Retina (tissue), 1 donor: ENCODE results near the gene ACTN1.

Source experiments
- DNase-seq: peaks from one replicate; pipeline ENCODE4 v3.0.0-alpha.2; 2016

The ACTN1 gene

DNA sequence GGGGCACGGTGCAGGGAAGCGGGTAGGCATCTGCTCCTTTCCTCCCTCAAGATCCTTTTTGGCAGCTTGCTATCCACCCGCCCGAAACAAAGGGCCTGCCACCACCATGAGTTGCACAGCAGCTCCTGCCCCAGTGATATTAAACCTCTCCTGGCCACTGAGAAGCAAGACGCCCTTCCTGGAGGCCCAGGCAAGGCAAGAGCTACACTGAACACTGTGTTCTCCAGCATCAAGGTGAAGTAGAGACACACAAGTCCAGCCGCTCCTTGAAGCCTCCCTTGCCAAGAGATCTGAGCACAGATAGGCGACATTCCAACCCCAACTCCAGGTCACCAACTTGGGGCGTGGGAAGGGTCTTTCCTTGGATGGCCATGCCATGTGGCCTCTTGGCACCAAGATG lies 70.9 kb downstream of the ACTN1 start:
- DNase-seq = no peak

DNA sequence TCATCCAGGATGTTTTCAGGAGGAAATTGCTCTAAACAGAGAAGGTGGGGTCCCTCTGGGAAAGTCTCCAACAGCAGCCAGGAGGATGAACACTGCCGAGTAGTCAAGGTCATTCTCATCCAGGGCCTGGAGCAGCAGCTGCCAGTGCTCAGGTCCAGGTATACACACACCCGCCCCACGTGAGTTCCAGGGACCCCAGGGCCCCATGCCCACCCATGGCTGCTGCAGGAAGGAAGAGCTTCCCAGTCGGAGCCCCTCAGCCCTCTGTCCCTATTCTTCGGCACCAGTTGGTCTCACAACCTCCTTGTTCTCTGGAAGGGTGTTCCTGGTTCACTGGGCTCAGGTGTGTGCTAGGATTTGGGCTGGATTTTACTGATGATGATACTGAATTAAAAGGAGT lies 72.7 kb downstream of the ACTN1 start:
- no peak for DNase-seq

DNA sequence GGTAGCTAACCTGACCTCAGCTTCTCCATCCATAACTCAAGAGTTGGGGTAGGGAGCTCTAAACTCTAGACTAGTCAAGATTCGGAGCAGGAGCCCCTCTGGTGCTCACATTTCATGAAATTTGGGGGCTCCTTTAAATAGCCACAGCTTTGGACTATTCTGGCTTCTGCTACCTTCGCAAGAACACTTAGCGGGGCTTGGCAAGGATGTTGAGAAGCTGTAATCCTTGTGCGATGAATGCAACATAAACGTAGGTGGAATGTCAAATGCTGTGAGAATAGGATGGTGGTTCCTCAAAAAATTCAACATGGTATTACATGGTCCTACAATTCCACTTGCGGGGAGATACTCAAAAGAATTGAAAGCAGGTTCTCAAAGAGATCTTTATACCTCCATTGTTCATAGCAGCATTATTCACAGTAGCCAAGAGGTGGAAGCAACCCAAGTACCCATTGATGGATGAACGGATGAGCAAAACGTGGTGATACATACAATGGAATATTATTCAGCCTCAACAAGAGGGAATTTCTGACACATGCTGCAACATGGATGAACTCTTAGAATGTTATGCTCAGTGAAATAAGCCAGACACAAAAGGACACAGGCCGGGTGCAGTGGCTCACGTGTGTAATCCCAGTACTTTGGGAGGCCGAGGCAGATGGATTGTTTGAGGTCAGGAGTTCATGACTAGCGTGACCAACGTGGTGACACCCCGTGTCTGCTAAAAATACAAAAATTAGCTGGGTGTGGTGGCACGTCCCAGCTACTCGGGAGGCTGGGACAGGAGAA lies 73.8 kb downstream of the ACTN1 start:
- DNase-seq = no peak

DNA sequence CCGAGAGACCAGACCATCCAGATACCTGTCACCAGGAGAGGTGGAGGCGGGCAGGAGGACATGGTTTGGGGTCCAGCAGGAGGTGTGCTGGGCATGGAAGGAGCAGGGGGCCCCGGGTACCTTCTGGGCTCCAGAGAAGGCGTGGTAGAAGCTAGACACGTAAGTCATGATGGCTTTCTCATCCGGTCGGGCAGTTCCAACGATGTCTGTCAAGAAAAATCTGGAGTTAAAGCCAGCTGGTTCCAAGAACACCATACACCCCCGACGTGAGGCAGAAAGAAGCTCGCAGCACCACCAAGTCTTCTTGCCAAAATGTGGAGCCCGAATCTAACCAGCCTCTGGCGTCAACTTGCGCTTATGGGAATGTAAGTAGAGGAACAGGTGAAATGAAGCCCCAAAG lies 76.7 kb downstream of the ACTN1 start:
- no peak for DNase-seq

DNA sequence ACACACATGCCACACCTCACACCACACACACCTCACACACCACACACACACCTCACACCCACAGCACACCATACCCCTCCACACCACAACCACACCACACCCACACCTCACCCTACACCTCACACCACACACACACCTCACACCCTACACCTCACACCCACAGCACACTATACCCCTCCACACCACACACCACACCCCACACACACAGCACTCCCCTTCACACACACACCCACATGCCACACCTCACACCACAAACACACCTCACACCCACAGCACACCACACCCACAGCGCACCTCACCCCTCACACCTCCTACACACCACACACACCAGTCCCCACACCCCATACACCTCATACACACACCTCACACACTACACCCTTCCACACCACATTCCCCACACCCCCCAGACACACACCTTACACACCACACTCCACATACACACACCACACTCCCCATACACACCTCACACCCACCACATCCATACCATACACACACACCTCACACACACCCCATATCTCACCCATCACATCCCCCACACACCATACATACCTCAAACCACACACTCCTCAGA lies 80.0 kb downstream of the ACTN1 start:
- DNase-seq = no peak

DNA sequence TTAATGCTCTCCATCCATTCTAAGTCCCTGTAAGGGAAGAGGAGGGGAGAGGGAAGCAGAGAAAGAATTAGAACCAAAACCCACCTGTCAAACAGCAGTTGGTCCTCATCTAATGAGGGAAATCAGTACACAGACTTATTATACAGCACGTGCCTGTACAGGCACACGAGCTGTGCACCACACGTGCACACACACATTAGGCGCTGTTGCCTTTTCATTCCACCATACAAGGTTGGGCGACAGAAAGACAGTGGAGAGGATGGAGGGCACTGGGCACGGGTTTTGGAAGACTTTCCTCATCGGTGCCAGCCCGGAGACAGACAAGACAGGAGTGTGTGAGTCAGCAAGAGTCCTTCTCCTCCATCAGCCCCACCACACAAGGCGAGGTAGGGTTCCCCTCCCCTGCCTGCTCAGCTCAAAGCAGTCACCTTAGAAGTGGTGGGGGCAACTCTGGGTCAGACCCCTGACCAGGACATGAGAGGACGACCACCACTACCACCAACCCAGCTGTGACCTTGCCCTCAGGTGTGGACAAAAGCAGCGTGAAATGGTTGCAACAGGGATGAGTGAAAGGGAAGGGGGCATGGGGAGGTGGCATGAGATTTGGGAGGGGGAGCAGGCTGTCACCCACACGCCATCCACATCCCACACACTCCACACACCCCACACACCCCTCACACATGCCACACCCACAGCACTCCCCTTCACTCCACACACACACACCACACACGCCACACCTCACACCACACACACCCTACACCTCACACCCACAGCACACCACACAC lies 80.7 kb downstream of the ACTN1 start:
- DNase-seq = no peak

DNA sequence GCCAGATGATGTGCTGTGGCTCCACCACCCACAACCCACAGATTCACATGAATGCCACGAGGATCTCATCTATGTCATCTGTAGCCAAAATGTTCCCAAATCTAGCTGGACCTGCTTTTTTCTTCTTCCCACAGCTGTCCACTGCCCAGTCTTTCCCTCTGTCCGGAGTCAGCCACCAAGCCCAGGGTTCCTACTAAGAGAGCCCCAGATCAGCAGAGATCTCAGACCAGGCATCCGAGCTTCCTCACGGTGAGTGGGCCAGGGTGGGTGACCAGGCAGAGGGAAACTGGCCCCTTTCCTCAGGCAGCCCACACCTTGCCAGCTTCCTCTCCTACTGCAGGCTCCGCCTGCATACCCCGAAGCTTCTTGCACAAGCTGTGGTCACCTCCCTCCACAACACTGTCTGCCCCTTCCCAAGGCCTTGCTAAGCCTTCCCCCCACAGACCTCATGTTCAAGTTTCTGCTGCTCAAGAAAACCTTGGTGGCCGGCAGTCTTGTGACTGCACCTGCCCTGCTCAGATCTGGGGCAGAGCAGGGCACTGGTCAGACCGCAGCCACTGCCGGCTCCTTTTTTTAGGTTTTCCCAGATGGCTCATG lies 81.4 kb downstream of the ACTN1 start:
- no peak for DNase-seq

DNA sequence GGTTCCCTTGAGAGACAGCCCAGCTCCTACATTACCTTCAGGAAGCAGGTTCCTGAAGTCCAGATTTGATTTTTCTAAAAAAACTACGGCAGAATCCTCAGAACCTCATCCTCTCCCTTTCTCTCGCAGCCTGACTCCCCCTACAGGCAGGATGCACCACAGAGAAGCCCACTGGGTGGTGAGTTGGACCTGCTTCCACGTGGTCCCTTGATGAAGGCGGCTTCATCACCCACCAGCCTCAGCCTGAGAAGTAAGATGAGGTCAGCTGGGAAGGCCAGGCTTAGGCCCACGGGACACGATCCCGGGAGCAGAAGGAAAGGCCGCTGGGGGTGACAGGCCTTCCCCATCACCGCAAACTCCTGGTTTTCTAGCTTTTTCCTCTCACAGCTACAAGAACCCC lies 83.0 kb downstream of the ACTN1 start:
- DNase-seq = no peak

DNA sequence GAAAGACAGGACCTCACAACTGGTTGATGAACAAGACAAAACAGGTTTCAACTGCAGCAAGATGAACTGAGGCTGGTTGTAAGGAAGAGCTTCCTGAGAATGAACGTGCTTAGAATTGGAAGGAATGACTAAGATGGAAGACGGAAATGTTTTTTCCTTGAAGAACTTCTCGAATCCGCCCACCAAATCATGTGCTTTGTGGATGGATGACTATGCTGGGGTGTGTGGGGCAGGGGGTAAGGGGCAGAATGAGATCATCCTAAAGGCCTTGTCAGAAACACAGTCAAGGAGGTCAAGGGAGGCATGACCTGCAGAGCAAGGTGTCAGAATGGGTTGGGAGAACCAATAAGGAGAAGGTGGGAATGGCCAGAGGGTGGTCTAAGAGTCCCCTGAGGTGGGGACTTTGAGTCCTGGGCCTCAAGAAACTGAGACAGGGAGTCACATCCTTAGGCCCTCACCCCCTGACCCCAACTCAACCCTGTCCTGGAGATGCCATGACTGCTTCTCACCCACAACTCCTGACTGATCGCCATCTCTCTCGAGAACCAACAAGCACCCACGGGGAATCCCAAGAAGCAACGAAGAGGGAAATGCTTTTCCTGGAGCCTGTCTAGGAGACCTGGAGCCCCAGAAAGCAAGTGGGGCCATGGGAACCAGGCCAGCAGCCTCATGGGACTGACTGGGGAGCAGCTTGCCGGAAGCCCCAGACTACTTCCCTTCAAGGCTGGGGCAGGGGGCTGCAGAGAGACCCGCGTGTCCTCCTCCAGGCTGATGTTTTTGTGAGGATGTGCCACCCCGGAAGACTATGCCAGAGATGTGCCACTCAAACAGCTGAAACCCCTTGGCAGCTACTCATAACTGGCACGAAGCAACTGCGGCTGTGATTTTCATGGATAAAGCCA lies 84.0 kb downstream of the ACTN1 start:
- no peak for DNase-seq

DNA sequence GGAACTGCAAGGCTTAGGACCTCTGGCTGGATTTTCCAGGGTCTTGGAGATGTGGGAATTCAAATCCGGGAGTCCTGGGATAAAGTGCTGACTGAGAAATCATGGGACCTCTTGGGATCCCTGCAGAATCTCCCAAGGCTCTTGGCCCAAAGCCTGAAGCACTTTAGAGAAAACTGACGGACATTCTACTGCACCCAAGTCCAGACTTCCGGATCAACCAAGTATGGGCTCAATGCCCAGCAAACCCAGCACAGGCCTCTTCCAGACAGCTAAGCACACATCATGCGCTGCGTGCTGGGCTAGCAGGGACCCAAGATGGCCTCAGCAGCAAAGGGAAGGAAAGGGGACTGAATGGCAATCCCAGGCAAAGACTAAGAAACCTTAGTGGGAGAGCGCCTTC lies 85.0 kb downstream of the ACTN1 start:
- no peak for DNase-seq

DNA sequence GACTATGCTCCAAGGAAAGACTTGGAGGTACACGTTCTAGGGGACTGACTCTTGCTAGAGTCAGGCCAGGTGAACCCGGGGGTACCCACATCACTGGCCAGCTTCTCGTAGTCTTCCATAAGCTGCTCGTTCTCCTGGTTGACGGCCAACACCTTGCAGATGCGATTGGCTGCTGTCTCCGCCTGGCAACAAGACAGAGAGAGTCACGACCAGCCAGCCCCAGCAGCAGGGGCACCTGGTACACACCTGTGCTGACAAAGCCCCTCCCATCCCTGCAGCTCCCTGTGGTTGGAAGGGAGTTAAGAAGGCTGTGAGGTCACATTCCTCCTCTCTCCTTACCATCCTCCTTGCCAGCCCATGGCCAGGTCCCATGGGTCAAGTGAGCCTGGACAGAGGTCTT lies 85.5 kb downstream of the ACTN1 start:
- DNase-seq = no peak

DNA sequence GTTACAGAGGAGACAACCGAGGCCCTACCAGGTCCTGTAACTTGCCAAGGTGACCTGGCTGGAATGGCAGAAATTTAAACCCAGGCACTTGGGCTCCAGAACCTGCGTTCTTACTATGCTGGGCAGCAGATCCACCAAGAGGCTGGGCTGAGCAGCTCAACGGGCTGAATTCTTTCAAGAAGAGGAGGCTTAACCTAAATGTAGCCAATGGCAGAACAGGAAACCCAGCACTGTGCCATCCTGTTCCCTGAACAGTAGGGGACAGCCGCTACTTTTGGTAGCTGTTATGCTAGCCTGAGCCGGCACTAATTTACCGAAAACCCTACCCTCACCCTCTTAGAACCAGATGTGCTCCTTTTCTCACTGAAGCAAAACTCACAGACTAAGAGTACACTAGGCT lies 86.1 kb downstream of the ACTN1 start:
- no peak for DNase-seq

DNA sequence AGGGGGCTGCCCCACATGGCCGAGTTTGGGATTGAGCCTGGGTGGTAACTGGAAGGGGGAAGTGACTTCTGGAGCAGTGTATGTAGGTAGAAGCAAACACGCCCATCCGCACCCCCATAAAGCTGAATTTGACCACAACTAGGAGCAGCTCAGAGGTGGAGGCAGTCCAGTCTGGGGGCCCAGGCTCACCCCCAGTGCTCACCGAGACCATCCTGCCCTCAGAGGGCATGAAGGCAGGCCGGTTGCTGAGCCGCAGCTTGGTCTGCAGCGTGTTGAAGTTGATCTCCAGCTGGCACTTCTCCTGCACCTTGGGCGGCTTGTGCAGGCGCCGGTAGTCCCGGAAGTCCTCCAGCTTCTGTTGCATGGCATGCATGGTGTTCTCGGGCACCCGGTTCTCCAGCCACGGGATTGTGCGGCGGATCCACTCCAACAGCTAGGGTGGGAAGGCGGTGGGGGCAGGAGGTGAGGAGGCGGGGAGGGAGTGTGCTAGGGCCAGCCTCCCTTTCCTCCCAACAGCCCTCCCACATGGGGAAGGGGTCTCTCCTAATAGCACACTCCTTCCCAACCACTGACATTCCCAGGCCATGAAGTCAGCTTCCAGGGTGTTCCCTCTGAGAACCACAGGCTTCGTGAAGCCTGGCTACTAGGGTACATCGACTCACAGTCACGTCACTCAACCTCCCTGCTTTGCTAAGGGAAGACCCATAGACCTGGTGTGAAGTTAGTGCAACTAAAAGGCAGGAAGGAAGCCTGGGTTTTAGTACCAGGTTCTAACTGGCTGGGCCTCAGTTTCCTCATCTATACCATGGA lies 87.0 kb downstream of the ACTN1 start:
- DNase-seq = no peak

DNA sequence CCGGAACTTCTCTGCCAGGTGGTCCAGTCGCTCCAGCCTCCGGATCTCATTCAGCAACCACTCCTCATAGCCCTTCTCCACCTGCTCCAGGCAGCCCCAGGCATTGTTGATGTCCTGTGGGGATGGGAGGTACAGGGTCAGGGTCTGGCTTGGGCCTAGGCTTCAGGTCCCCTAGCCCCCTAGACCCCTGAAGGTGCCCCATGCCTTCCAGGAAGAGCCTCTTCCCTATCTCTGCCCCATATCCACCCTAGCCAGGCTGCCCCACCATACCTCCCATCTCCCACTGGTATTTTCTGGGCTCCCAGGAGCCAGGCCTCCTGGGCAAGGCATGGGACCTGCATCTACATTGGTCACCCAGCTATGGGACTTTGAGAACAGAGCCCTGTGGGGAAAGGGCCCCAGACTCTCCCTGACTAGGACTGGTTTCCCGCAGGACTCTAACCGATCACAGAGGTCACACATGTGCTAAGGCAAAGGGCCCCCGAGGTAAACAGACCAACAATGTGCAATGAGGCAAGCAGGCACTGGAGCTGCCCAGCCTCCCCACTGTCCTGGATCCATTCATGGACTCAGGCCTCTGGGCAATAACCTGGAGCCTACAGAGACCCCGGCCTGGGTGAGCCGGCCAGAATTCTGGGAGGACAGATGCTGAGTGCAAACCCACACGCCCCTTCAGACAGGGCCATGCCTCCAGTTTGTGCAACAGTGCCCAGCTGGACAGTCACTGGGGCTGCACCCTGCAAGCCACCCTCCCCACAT lies 88.8 kb downstream of the ACTN1 start:
- no peak for DNase-seq

DNA sequence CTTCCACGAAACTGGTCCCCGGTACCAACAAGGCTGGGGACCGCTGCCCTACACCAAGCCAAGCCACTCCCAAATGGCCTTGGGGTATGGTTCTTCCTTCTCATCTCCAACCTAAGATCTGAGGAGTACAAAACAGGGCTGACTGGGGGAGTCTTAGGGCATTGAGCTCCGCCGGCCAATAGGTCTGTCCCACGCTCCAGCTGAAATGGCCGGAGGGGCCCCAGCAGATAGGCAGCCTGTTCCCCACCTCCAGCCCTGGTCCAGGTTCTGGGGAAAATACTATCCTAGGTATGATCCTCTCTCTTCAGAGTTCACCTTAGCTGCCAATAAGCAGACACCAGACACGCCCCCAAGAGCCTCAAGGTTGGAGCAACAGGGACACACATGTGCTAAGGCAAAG lies 90.2 kb downstream of the ACTN1 start:
- DNase-seq = no peak

DNA sequence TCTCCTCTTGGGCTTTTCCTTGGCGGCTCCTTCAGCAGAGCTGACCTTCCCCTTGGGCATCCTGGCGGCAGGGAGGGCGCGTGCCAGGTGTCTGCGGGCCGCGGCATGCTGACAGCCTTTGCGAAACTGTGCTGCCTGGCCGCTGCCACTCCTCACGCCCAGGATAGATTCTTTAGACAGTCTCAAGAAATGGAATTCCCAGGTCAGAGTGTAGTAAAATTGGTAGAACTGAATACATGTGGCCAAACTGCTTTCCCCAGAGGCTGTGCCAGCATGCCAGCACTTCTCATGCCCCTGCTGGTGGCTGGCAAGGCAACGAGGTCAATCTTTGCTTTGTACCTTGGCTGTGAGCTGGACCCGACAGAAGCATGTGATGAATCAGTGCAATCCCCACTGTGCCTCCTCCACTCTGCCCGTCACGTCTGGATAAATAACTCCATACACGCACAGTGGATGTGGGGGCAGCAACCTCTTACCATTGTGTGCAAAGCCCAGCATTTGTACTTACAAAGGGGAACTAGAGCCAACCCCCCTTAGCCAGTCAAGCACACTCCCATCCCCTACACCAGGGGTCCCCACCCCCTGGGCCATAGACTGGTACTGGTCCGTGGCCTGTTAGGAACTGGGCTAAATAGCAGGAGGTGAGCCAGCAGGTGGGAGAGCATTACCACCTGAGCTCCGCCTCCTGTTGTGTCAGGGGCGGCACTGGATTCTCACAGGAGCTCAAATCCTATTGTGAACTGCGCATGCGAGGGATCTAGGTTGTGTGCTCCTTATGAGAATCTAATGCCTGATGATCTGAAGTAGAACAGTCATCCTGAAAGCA lies 90.9 kb downstream of the ACTN1 start:
- DNase-seq = no peak

DNA sequence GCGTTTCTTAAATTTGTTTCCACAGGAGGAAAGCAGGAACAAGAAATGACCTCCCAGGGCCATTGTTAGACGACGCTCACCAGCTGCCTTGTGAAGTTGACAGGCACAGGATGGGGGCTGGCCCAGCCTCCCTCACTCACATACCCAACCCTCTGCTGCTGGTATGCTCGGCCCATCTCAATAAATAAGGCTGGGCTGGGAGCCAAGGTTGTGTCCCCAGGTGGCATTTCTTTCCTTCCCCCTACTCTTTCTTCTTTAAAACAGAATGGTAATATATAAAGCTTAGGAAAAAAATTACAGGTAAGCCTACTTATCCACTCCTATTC lies 93.0 kb downstream of the ACTN1 start:
- DNase-seq = no peak

DNA sequence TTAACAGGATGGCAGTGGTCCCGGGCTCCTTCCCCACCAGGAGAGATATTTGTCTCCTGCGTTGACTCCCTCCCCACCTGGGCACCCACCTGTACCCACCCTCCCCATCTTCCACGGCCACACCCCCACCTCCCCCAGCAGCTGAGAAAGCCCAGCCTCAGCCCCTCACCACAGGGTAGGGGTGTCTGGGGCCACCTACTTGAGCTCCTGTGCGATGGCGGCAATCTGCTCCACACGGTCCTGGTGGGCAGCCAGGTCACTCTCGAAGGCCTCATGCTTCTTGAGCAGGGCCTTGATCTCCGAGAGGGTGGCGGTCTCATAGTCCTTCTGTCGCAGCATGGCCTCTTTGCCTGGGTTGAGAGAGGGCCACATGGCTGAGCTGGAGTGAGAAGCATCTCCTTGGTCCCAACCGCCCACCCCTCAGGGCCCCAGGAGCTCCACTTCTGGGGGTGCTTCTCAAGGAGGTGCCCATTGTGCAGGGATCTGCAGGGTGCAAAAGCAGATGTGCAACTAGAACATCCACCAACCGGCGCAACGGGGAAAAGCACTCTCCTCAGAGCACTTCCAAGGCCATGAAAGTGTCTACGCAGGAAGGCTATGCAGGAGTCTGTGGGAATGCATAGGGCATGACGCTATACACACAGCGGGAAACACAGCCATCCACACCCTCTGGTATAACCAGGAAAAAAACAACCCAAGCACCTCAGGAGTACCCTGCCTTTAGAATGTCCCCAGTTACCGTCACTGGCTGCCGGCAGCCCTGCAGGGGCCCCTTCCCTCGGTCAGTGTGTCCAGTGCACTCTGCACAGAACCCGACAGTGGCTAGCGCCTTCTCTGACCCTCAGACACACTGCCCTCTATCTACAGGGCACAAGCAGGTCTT lies 93.6 kb downstream of the ACTN1 start:
- no peak for DNase-seq
